ENCODE measurements around the gene TMEM87A.

The TMEM87A gene

GRCh38 chr15:42226648-42227047 is 46.6 kb downstream of the TMEM87A start:
- DNase-seq (ENCODE audit: low read depth), result no peak
- in situ Hi-C loops (cut with HindIII; ENCODE audit: low sequenced_read_pairs), result no loop called here
- TF ChIP-seq CTCF (IDR thresholded peaks at IDR 0.05; ENCODE audit: low read depth, low read length, missing control alignments), result no peak
- H3K4me3 ChIP-seq (ENCODE audit: low read depth, low read length), result no peak overlapping the region

- in situ Hi-C loops (cut with HindIII; ENCODE audit: low sequenced_read_pairs), result no loop called here
- DNase-seq (ENCODE audit: low read depth), result no peak
- no peak for TF ChIP-seq CTCF (IDR thresholded peaks at IDR 0.05; ENCODE audit: low read depth, low read length, missing control alignments)
- H3K4me3 ChIP-seq (ENCODE audit: low read depth, low read length), result no peak overlapping the region
These were observed 53.0 kb downstream of the TMEM87A start for GRCh38 chr15:42220216-42220615.

GRCh38 chr15:42218953-42219592 is 54.2 kb downstream of the TMEM87A start:
- in situ Hi-C loops (cut with HindIII; ENCODE audit: low sequenced_read_pairs), result no loop called here
- DNase-seq (ENCODE audit: low read depth), result no peak
- H3K4me3 ChIP-seq (ENCODE audit: low read depth, low read length), result no peak overlapping the region
- no peak for TF ChIP-seq CTCF (IDR thresholded peaks at IDR 0.05; ENCODE audit: low read depth, low read length, missing control alignments)

GRCh38 chr15:42217568-42217967 is 55.7 kb downstream of the TMEM87A start:
- in situ Hi-C loops (cut with HindIII; ENCODE audit: low sequenced_read_pairs), result no loop called here
- no peak for TF ChIP-seq CTCF (IDR thresholded peaks at IDR 0.05; ENCODE audit: low read depth, low read length, missing control alignments)
- DNase-seq (ENCODE audit: low read depth), result no peak
- no peak overlapping the region for H3K4me3 ChIP-seq (ENCODE audit: low read depth, low read length)

- in situ Hi-C loops (cut with HindIII; ENCODE audit: low sequenced_read_pairs), result no loop called here
- no peak overlapping the region for H3K4me3 ChIP-seq (ENCODE audit: low read depth, low read length)
- DNase-seq (ENCODE audit: low read depth), result no peak
- no peak for TF ChIP-seq CTCF (IDR thresholded peaks at IDR 0.05; ENCODE audit: low read depth, low read length, missing control alignments)
These were observed 57.1 kb downstream of the TMEM87A start for GRCh38 chr15:42215913-42216829.

GRCh38 chr15:42214600-42214999 is 58.6 kb downstream of the TMEM87A start:
- H3K4me3 ChIP-seq (ENCODE audit: low read depth, low read length), result no peak overlapping the region
- in situ Hi-C loops (cut with HindIII; ENCODE audit: low sequenced_read_pairs), result no loop called here
- no peak for TF ChIP-seq CTCF (IDR thresholded peaks at IDR 0.05; ENCODE audit: low read depth, low read length, missing control alignments)
- no peak for DNase-seq (ENCODE audit: low read depth)

All from astrocyte of the cerebellum (primary cell).